Medulla oblongata (tissue), 1 donor: ENCODE measurements around the gene FARSA.
A peak's percentile ranks its signal among the peaks of the same experiment; 100 is the strongest.
"Not testable (repeated sequence)": the region's sequence is repeated elsewhere in the genome, so short reads cannot be mapped to it uniquely, and the experiment has no call there.

Source experiments
- DNase-seq: peaks from one replicate; pipeline ENCODE4 v3.0.0-alpha.2; 2015; ENCODE audit errors: extremely low spot score

Gene FARSA

GRCh38 chr19:12937927-12938778, 4.6 kb upstream of the FARSA start, which contains the start of gene CALR:
TSS of gene CALR (plus strand) at chr19:12938609. CDS start at chr19:12938680, 71 bp downstream.
- peak; percentile 100 for DNase-seq

GRCh38 chr19:12937093-12937926, 3.8 kb upstream of the FARSA start:
- DNase-seq = peak; percentile 73

GRCh38 chr19:12936582-12936981, 3.1 kb upstream of the FARSA start:
- no peak for DNase-seq

DNA sequence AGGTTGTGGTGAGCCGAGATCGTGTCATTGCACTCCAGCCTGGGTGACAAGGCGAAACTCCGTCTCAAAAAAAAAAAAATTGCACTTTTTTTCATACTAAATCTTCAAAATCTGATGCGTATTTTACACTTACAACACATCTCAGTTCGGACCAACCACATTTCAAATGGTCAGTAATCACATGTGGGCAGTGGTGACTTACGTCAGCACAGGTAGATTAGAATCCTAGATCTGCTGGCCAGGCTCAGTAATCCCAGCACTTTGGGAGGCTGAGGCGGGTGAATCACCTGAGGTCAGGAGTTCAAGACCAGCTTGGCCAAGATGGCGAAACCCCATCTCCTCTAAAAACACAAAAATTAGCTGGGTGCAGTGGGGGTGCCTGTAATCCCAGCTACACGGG, 1.6 kb upstream of the FARSA start:
- no peak for DNase-seq

DNA sequence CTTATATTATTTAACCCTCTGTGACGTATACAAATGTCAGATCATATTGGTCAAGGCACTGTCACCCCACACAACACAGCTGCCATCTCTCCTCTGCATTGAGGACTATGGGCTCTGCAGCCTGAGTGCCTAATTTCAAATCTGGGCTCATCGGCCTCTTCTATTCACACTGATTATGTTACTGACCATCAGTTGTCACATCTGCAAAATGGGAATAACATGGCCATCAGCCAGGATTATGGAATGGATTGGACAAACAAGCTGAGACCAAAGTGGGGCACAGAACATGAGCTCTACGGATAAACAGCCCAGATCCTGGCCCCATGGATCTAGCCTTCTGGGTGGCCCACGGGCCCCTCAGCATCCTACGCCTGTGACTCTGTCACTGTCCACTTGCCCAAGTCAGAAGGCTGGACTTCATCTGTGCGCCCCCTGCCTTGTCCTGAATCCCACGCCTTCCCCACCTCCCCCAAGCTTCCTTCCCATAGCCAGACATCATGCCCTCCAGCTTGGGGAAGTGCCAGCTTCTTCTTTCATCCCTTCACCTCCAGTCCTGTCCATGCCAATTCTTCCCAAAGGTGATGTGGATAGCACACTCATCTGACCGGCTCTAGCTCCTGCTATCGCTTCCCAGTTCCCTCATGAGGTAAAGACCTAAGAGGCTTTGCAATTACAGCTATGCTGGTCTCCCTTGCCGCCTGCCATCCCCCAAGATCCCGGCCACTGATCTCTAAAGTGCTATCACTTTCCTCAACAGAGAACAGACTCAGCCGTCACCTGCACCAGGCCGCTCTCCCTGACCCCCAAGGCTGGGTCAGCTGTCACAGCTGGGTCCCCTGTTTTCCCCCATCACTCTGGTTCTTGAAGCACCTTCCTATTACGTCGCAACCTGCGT, 872 bp downstream of the FARSA start:
- DNase-seq = no peak

GRCh38 chr19:12930002-12930645, 3.4 kb downstream of the FARSA start:
- no peak for DNase-seq

DNA sequence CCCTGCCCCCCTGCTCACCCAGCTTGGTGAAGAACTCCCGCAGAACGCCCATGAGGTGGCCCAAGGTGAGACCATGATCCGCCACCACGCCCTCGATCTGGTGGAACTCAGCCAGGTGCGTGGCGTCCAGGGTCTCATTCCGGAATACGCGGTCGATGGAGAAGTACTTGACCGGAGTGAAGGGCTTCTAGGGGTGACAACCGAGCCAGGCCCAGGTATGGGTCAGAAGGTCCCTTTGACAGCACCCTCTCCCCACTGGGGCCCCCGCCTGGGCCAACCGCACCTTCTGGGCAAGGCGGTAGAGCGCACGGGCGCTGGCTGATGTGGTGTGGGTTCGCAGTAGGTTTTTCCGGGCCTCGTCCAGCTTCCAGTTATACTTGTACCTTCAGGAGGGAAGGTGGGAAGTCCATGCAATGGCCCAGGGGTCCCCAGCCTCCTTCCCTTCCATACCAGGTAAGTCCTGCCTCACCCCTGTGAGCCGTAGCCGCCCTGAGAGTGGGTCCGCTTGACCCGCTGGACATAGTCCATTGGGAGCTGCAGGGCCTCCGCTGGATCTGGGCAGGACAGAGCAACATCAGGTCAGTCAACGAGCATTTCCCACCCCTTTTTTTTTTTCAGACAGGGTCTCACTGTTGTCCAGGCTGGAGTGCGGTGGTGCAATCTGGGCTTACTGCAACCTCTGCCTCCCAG, 8.7 kb downstream of the FARSA start:
- no peak for DNase-seq

DNA sequence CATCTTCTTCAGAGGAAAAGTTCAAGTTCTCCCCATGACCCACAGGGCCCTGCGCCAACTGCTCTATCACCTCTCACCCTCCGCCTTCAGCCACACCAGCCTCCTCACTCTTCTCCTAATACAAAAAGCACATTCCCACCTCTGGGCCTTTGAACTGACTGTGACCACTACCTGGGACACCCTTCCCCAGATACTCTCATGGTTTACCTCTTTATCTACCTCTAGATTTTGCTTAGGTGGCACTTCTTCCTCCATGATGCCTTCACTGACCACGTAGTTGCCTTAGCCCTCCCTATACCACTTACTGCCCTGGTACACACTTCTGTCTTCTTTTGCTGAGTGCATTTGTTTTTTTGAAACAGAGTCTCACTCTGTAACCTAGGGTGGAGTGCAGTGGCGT, 10.6 kb downstream of the FARSA start:
- no peak for DNase-seq

- DNase-seq = no peak
Measured at GRCh38 chr19:12921047-12921446, 12.5 kb downstream of the FARSA start.

- DNase-seq = no peak
Measured at GRCh38 chr19:12918253-12918652, 15.3 kb downstream of the FARSA start.

DNA sequence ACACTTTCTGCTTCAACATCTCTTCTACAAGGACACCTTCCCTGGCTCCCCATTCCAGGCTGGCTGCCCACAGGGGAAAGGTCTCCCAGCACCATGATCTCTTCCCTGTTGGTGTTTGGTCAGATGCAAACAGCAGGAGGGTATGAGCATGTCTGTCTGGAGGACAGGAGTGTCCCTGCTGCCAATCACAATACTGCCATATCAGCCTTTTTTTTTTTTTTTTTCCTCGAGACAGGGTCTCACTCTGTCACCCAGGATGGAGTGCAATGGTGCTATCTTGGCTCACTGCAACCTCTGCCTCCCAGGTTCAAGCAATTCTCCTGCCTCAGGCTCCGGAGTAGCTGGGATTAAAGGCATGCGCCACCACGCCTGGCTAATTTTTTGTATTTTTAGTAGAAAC, 17.7 kb downstream of the FARSA start:
- DNase-seq = not testable (repeated sequence)

GRCh38 chr19:12913851-12914690, 19.4 kb downstream of the FARSA start:
- peak; percentile 60 for DNase-seq

- peak; percentile 87 for DNase-seq
Measured at GRCh38 chr19:12913011-12913561, 20.4 kb downstream of the FARSA start.

DNA sequence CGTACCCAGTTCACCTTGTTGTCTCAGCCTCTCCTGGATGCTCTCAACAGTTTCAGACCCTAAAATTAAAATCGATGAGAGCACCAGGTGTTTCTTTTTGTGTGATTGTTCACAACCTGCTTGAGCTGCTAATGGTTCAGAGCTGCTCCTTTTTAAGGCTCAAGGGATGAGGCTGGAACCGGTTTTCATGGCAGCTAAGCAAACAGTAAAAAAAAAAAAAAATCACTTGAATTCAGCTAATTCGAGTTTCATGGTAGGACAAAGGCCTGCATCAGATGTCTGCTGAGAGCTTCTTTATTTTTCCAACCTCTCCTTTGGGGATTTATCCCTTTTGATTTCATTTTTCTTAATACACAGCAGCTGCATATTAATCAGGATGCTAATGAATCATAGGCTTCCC, 20.9 kb downstream of the FARSA start:
- DNase-seq = no peak

- DNase-seq = no peak
Measured at GRCh38 chr19:12907166-12907565, 26.3 kb downstream of the FARSA start.

DNA sequence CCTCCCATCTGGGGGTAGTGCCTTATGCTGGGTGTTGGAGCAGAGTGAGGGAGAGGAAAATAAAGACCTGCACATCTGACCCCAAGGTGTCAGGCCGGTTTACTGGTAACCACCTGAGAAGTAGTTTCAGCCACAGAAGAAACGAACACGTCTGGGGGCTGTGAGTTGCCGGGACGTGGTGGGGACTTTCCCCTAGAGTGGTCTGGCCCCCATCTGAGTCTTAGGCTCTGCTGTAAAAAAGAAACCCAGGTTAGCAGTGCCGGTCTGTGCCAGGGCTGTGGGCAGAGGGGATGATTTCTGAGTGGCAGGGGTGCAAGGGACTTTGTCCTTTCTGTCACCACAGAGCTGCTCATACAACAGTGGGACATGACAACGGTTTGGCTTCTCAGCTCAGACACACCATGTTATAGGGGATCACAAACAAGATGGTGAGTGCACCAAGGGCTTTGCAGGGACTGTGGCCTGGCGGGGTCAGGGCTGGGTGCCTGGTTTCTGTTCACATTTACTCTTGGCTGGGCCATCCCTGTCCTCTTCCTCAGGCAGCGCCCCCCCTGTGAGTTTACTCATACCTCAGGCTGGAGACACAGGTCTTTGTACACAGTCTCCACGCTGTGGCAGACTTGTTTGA, 33.5 kb downstream of the FARSA start:
- no peak for DNase-seq

DNA sequence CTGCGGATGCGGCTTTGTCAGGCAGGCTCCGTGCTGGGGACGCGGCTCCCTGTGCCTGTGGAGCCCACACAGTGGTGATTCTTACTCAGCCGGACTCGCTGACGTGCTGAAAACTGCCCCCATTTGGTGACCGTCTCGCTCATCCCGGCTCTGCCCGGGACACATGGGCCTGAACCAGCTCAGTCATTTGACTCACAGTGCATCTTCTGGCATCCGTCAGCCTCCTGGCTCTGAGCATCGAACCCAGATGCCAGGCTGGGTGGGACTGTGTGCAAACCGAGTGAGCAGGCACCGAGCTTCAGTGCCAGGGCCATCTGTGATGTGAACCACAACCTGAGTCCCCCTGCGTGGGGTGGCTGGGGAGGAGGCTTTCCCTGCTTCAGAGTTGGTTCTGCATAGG, 37.1 kb downstream of the FARSA start:
- DNase-seq = no peak

DNA sequence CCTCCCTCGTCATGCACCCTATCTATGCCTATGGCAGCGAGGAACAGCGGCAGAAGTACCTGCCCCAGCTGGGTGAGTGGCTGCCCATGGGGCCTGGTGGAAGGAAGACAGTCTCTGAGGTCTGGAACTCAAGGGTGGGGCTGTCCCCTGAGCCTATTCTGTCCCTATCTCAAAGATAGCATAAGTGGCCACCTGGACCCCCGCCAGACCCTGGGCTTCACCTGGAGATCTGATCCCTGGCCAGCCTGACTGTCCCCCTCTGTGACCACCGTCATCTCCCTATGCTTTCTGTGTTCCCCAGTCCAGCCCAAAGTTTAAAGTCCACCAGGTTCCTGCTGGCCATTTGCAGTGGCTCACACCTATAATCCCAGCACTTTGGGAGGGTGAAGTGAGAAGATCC, 39.9 kb downstream of the FARSA start:
- no peak for DNase-seq

DNA sequence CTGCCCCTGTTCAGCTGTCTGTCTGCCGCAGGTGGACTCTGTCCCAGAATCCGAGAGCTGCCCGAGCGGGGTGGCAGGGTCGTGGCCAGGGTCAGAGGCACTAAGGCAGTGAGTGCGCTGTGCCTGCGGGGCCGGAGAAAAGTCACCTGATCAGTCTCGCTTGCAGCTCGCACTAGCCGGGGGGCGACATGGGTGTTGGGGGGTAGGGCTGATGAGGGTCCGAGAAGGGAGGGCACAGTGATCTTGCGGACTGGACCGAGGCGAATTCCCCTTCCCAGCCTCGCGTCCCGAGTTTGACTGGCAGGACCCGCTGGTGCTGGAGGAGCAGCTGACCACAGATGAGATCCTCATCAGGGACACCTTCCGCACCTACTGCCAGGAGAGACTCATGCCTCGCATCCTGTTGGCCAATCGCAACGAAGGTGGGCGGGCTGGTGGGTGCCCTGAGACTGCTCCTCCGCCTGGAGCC, 41.9 kb downstream of the FARSA start:
- DNase-seq = no peak
